IPS DF 4.7 (cell line): ENCODE measurements around the gene ZNF652.
"Not testable (repeated sequence)": the region's sequence is repeated elsewhere in the genome, so short reads cannot be mapped to it uniquely, and the experiment has no call there.

Source experiments
- DNase-seq: peaks from one replicate; pipeline ENCODE4 v3.0.0-alpha.2; 2013; ENCODE audit warnings: low spot score; ENCODE audit errors: extremely low read depth

ZNF652 gene

DNA sequence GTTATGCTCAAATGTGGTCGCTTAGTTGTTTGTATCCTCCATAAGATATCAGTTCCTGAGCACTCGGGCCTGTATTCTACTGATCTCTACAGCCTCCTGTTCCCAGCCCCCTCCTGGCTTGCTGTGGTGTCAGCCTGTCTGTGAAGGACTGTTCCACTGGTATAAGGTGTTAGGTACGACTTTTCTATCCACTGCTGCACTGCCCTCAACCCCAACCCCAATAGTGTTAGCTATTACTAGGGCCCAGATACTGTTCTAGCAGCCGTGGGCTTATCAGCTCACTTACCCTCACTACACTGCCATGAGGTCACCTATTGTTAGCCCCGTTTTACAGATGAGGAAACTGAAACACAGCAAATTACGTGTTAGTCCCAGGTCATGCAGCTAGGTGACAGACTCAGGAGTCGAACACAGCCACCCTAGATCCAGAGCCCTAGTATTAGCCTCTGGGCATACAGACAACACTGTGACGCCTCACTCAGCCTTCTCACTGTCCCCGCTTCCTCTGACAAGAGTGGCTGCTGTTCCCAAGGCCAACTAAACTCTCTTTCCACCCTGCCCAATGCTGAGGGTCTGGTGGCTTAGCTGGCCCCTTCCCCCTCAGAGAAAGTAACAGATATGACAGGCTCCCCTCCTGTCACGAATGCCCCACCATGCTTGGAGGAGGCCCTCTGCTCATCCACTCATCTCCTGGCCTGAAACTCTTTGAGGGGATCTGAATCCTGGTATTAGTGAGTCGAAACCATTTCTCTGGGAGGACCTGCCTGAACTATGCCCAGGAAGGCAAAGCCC lies 25.6 kb upstream of the ZNF652 start:
- no peak for DNase-seq

DNA sequence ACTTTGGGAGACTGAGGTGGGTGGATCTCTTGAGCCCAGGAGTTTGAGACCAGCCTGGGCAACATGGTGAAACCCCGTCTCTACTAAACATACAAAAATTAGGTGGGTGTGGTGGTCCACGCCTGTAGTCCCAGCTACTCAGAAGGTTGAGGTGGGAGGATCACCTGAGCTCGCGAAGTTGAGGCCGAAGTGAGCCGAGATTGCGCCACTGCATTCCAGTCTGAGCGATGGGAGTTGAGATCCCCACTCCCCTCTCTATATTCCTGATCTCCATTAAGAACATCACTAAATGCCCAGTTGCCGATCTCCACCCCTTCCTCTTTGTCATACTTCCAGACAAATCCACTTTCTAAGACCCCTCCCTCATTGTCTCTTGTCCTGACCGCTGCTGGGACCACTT lies 24.3 kb upstream of the ZNF652 start:
- no peak for DNase-seq

- no peak for DNase-seq
Observed at GRCh38 chr17:49384951-49385350, 22.9 kb upstream of the ZNF652 start.

DNA sequence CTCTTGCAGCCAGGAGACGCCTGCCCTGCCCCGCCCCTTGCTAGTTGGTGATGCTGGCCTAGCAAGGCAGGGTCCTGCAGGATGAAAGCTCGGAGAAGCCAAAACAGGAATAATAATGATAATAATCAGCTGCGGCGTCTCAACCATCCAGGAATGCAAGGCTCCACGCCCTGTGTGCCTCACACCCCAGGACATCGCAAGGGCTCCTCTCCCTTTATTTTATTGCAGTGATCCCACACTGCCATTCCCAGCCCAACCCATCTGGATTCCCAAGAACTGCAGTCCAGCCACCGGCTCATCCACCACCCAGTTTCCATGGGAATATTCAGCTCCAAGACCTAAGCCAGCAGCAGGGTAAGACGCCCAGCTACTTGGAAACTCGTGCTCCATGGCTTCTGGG lies 21.0 kb upstream of the ZNF652 start:
- DNase-seq = no peak

- DNase-seq = no peak
Observed at GRCh38 chr17:49382556-49382955, 20.5 kb upstream of the ZNF652 start.

- no peak for DNase-seq
Observed at GRCh38 chr17:49381793-49382192, 19.7 kb upstream of the ZNF652 start.

GRCh38 chr17:49381033-49381432 lies 19.0 kb upstream of the ZNF652 start:
- DNase-seq = no peak

- no peak for DNase-seq
Observed at GRCh38 chr17:49379926-49380325, 17.9 kb upstream of the ZNF652 start.

DNA sequence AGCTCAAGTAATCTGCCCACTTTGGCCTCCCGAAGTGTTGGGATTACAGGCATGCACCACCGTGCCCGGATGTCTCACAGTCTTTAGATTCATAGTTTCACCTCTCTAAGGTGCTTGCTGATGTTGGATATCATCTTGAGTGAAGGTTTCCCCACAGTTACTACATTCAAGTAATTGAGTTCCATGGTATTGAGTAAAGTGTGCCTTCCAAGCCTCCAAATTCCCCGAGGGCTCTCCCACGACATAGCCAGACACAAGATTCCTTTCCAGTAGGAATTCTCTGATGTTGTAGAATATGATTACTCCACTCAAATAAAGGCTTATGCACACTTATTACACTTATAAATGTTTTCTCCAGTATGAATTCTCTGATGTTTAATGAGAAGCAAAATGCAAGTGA lies 16.3 kb upstream of the ZNF652 start:
- DNase-seq = no peak

- no peak for DNase-seq
Observed at GRCh38 chr17:49375544-49375943, 13.5 kb upstream of the ZNF652 start.

GRCh38 chr17:49373115-49373514 lies 11.1 kb upstream of the ZNF652 start:
- DNase-seq = no peak

- DNase-seq = no peak
Observed at GRCh38 chr17:49372425-49372824, 10.4 kb upstream of the ZNF652 start.

GRCh38 chr17:49370971-49371834 lies 9.2 kb upstream of the ZNF652 start:
- no peak for DNase-seq

DNA sequence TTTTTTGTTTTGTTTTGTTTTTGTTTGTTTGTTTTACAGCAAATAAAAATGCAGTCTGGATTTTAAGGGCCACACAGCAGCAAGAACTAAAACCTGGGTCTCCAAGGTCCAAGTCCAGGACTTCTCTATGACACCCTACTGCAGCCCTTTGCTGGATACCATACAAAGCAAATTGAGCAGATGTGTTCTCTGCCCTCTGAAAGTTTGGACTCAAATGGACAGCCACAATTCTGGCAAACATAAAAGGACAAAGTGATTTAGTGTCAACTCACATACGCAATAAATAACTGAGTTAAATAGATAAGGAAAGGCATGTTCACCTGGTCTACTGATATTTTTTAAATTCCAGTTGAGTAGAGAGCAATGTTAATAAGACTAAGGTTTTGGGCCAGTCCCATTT lies 7.7 kb upstream of the ZNF652 start:
- no peak for DNase-seq

DNA sequence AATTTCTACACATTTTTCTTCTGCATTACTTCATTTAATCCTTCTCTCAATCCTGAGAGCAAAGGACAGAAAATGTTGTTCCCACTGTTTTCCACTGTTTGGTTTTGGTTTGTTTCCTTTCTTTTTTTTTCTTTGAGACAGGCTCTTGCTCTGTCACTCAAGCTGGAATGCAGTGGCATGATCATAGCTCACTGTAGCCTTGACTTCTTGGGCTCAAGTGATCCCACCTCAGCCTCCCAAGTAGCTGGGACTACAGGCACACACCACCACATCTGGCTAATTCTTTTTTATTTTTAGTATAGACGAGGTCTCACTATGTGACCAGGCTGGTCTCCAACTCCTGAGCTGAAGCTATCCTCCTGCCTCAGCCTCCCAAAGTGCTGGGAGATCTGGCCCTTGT lies 7.0 kb upstream of the ZNF652 start:
- DNase-seq = no peak

DNA sequence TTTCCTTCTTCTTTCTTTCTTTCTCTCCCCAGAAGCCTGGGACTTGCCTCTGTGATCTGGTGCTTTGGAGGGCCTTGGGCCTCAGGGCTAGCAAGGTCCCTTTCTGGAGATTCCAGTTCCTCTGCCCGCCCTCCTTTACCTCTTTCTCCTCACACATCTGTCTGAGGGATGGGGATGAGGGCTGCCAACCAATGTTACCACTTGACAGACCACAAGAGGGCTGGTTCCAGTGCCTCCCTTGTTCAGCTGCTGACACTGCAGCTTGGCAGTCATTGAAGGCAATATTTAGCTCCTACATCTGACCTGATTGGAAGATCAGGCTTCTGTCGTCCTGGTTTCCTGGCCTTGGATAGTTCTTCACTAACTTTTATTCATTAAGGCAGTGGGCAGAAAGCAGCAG lies 3.6 kb upstream of the ZNF652 start:
- DNase-seq = no peak

DNA sequence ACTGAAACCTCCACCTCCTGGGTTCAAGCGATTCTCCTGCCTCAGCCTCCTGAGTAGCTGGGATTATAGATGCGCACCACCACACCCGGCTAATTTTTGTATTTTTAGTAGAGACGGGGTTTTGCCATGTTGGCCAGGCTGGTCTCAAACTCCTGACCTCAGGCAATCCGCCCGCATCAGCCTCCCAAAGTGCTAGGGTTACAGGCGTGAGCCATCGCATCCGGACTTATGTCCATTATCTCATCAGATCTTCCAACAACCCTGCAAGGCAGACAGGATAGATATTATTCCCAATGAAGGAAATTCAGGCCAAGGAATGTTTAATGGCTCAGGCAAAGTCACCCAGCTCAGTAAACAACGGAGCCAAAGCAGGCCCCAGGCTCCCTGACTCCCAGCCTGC lies 3.1 kb upstream of the ZNF652 start:
- DNase-seq = not testable (repeated sequence)

GRCh38 chr17:49364119-49364518 lies 2.1 kb upstream of the ZNF652 start:
- no peak for DNase-seq

GRCh38 chr17:49363251-49363650 lies 1.2 kb upstream of the ZNF652 start:
- no peak for DNase-seq

- DNase-seq = no peak
Observed at GRCh38 chr17:49362723-49363117, 670 bp upstream of the ZNF652 start.

DNA sequence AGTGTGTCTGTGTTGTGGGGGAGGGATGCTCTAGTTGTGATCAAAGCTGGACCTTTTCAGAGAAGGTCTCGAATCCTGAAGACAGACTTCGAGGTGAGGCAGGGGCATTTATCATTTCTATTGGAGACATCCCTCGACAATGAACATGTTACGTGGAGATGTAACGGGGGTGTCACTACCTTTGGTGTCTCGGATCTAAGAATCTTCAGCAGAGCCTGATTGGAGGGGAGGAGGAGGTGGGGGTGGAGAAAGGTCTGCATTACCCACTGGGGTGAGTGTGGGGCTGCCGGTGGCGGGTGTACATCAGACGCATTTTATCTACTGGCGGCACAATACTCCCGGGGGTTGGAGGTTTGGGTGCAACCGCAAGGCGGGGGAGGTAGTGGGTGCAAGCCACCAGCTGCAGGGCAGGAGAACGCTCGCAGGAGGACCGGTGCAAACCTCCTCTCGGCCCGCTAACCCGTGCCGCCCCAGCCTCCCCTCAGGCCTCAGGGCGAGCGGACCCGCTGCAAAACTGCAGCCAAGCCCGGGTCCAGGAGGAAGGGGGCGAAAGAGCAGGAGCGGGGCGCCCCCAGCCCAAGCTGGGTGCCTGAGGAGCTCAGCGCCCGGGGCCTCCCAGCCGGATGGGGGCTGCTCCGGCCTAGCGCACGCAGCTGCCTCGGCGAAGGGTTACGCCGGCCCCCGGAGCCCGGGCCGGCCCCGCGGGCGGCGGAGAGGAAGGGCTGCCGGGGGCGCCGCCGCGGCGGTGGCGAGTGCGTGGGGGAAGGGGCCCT lies 735 bp downstream of the ZNF652 start:
- no peak for DNase-seq

GRCh38 chr17:49360796-49361128 lies 1.3 kb downstream of the ZNF652 start:
- DNase-seq = no peak
